CD4-positive, alpha-beta T cell treated with Interleukin-17A for 1 hour (primary cell): ENCODE measurements around the gene BIVM.

Experiments
- DNase-seq: peaks from one replicate; pipeline ENCODE4 v3.0.0-alpha.2; 2020

The BIVM gene

DNA sequence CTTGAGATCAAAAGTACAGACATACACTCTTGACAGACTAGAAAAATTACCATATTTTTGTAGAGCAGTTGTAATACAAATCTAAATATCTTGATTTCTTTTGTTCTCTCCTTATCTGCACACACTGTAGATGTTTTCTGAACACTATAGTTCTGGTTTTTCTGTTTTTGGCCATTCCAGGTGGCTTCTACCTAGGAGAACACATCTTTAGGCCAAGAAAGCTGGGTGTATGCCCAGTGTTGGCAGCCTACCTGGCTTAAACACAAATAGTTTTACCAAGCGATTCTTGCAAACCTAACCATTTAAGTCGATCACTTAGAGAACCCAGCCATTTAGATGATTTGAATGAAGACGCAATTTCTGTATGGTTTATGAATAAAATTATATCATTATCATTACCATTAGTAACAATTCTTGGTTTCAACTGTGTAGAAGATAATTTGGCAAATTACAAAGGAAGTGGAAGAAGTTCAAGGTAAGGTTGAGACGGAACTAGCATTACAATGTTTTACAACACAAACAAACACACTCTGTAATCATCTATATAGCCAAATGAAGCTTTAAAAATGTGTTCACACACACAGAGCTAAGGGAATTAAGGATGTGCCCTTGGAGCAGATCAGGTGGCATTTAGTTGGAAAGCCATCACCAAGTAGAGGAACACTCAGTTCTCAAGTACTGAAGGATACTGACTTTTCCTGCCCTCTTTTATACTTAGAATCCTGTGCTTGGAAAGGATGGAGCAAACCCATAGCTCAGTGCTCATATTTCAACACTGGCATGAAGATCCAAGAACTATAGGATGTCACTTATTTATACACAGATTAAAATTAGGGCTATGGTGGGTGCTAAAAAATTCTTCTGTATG is 83.1 kb downstream of the BIVM start:
- no peak for DNase-seq
